GM18858 (cell line): ENCODE measurements around the gene PTBP3.
"Not testable (repeated sequence)": the region's sequence is repeated elsewhere in the genome, so short reads cannot be mapped to it uniquely, and the experiment has no call there.

Experiments used
- ATAC-seq: cut with Tn5 transposase; IDR thresholded peaks from one replicate; pipeline ENCODE4 v1.9.1; 2021; ENCODE audit not compliant: unreplicated experiment

PTBP3 gene

GRCh38 chr9:112332977-112333638 is at the start of gene PTBP3:
Gene PTBP3, minus strand, starts transcription at chr9:112333619. Its CDS starts 35,754 bp downstream, at chr9:112297865.
- peak; percentile 40 for ATAC-seq

GRCh38 chr9:112382501-112383364 is 49.3 kb upstream of the PTBP3 start:
- ATAC-seq = no peak

- ATAC-seq = no peak
Measured at GRCh38 chr9:112382066-112382465, 48.6 kb upstream of the PTBP3 start.

- no peak for ATAC-seq
Measured at GRCh38 chr9:112380825-112381221, 47.4 kb upstream of the PTBP3 start.

- peak; percentile 7 for ATAC-seq
Measured at GRCh38 chr9:112380102-112380824, 46.8 kb upstream of the PTBP3 start, which contains the start of gene HSDL2. Gene HSDL2, plus strand, starts transcription at chr9:112380108. Its CDS starts 56 bp downstream, at chr9:112380164.

- peak; percentile 64 for ATAC-seq
Measured at GRCh38 chr9:112379177-112380101, 46.0 kb upstream of the PTBP3 start.

- no peak for ATAC-seq
Measured at GRCh38 chr9:112378328-112379176, 45.1 kb upstream of the PTBP3 start.

GRCh38 chr9:112377684-112378327 is 44.4 kb upstream of the PTBP3 start:
- no peak for ATAC-seq

- no peak for ATAC-seq
Measured at GRCh38 chr9:112377087-112377486, 43.7 kb upstream of the PTBP3 start.

GRCh38 chr9:112375361-112375760 is 41.9 kb upstream of the PTBP3 start:
- ATAC-seq = no peak

- not testable (repeated sequence) for ATAC-seq
Measured at GRCh38 chr9:112374232-112374631, 40.8 kb upstream of the PTBP3 start.

GRCh38 chr9:112373666-112374065 is 40.2 kb upstream of the PTBP3 start:
- ATAC-seq = not testable (repeated sequence)

GRCh38 chr9:112371060-112371459 is 37.6 kb upstream of the PTBP3 start:
- no peak for ATAC-seq

GRCh38 chr9:112369817-112370216 is 36.4 kb upstream of the PTBP3 start:
- no peak for ATAC-seq

- no peak for ATAC-seq
Measured at GRCh38 chr9:112367465-112367864, 34.0 kb upstream of the PTBP3 start.

GRCh38 chr9:112366591-112366990 is 33.2 kb upstream of the PTBP3 start:
- no peak for ATAC-seq

- not testable (repeated sequence) for ATAC-seq
Measured at GRCh38 chr9:112365257-112365656, 31.8 kb upstream of the PTBP3 start.

GRCh38 chr9:112364761-112365160 is 31.3 kb upstream of the PTBP3 start:
- no peak for ATAC-seq

- ATAC-seq = no peak
Measured at GRCh38 chr9:112361601-112362000, 28.2 kb upstream of the PTBP3 start.
